K562 (cell line): ENCODE results near the gene TXNIP. TPM values are rescaled to one million over a fixed set of nuclear protein-coding genes. Genes with fewer than 3 reads are reported as not detected.

Experiments
- ESRRB ChIP-seq: fragments of 250-450 bp; sonication (Bioruptor Pico); IDR thresholded peaks from 2 replicates; pipeline ENCODE4 v1.5.0; 2020; ENCODE audit warnings: mild to moderate bottlenecking, moderate library complexity, borderline replicate concordance
- MTA3 ChIP-seq: fragments of 450-650 bp; formaldehyde crosslinking; IDR thresholded peaks from 2 replicates; pipeline ENCODE4 v1.6.1; 2017; ENCODE audit warnings: mild to moderate bottlenecking, borderline replicate concordance
- PRPF4 ChIP-seq: fragments of 200-400 bp; formaldehyde crosslinking; IDR thresholded peaks from one replicate; pipeline ENCODE4 v1.6.1; 2017; ENCODE audit warnings: low read length, low read depth, mild to moderate bottlenecking; ENCODE audit not compliant: insufficient read depth, poor library complexity, severe bottlenecking
- RBM15 ChIP-seq: fragments of 200-400 bp; formaldehyde crosslinking; IDR thresholded peaks from 2 replicates; pipeline ENCODE4 v1.6.1; 2018; ENCODE audit warnings: mild to moderate bottlenecking, low read length, moderate library complexity; ENCODE audit not compliant: insufficient read depth
- STAT5A ChIP-seq: IDR thresholded peaks from 2 replicates; pipeline ENCODE4 v1.6.1; 2012; ENCODE audit warnings: low read length, inconsistent platforms, borderline replicate concordance
- TAF9B ChIP-seq: fragments of 450-650 bp; IDR thresholded peaks from 2 replicates; pipeline ENCODE4 v1.6.1; 2018; ENCODE audit warnings: mild to moderate bottlenecking; ENCODE audit not compliant: partially characterized antibody
- TARDBP ChIP-seq: fragments of 450-650 bp; IDR thresholded peaks from 2 replicates; pipeline ENCODE4 v1.6.1; 2016
- ZFPM2 ChIP-seq: fragments of 250-450 bp; sonication (Bioruptor Pico); IDR thresholded peaks from 2 replicates; pipeline ENCODE4 v1.5.1; 2022; ENCODE audit warnings: mild to moderate bottlenecking
- ZKSCAN1 ChIP-seq: fragments of 150-350 bp; IDR thresholded peaks from 2 replicates; pipeline ENCODE4 v1.6.1; 2016; ENCODE audit warnings: low read depth, low read length
- ZNF197 ChIP-seq: fragments of 200-800 bp; sonication (Bioruptor generic); IDR thresholded peaks from 2 replicates; pipeline ENCODE4 v1.6.1; 2016; ENCODE audit warnings: low read depth, missing genetic modification characterization, missing compliant biosample characterization
- ZZZ3 ChIP-seq: fragments of 450-650 bp; IDR thresholded peaks from 2 replicates; pipeline ENCODE4 v1.6.1; 2016; ENCODE audit warnings: antibody characterized with exemption, mild to moderate bottlenecking, moderate library complexity
- polyA plus RNA-seq, 8 experiments: library from polyadenylated mRNA; depleted of rRNA in 4 of 8; stranded (reverse) in 5 of 8; unstranded in 3 of 8; fragments of >200 nt; fragmentation: Nextera tagmentation in 2 of 8; fragmentation: Illumina TruSeq in 1 of 8; extraction: Ambion mirVana in 2 of 8; extraction: Trizol in 1 of 8; gene quantifications; 2 replicates each; pipeline versions ENCODE4 v1.2.1 to v1.2.3, GENCODE V29; 2011 to 2014; ENCODE audit warnings: inconsistent platforms in 1 of 8, missing spikeins in 1 of 8
- total RNA-seq, 7 experiments: library from RNA; depleted of rRNA in 6 of 7; stranded (reverse); fragments of >200 nt in 6 of 7; fragmentation: Illumina TruSeq in 2 of 7; extraction: Trizol in 2 of 7; gene quantifications; 2 replicates each; pipeline versions ENCODE4 v1.2.1 to v1.2.3, GENCODE V29; 2011 to 2021; ENCODE audit warnings: low replicate concordance in 1 of 7
- TF ChIP-seq, protein P1 (sequence below), 2 experiments: fragments of 150-350 bp in 1 of 2; IDR thresholded peaks; 2 replicates each; pipeline ENCODE4 v1.6.1; 2012 to 2016; ENCODE audit warnings: low read depth in 2 of 2, low read length in 2 of 2, mild to moderate bottlenecking in 1 of 2, moderate library complexity in 1 of 2
- TF ChIP-seq, protein P2 (sequence below): fragments of 250-450 bp; sonication (Bioruptor Pico); IDR thresholded peaks from 2 replicates; pipeline ENCODE4 v1.5.0; 2020; ENCODE audit warnings: mild to moderate bottlenecking, borderline replicate concordance
- TF ChIP-seq, protein P3 (sequence below): fragments of 450-650 bp; formaldehyde crosslinking; IDR thresholded peaks from 2 replicates; pipeline ENCODE4 v1.4.0; 2022; ENCODE audit warnings: missing genetic modification characterization

TXNIP gene
- total and polyA plus RNA-seq, 9 of the 15 experiments (the other 6 are each of a cell fraction or from before 2014, with no cell fraction given): 120 to 499 (median 257) TPM

DNA sequence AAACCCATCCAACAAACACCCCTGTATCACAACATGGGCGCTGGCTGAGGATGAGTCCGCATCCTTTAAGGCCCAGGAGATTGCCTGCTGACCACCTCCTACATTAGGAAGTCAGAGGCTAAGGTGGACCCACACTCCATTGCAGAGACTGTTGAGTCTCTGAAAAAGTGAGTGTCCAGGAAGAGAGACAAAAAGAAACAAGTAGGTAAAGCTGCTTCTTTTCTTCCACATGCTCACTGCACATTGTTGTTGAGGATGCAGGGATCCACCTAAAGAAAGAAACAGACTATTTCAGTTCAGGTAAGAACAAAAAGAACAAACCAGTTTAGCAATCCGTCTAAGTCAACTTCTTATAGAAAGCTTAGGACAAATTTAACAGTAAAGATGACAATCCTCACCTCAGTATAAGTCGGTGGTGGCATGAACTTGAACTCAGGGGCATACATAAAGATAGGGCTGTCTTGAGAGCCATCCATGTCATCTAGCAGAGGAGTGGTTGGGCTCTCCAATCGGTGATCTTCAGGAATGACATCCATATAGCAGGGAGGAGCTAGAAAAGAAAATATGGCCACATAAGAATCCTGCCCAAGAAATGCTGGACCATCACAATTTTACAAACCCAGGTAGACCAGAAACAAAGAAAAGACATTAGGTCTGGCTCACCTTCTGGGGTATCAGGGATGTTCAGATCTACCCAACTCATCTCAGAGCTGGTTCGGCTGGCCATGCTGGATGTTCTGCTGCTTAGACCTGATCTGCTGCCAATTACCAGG lies 2.6 kb downstream of the TXNIP start (continued):
- no peak for TF ChIP-seq ZNF197 (CRISPR knock-in tag)
- TF ChIP-seq, protein P1, sequence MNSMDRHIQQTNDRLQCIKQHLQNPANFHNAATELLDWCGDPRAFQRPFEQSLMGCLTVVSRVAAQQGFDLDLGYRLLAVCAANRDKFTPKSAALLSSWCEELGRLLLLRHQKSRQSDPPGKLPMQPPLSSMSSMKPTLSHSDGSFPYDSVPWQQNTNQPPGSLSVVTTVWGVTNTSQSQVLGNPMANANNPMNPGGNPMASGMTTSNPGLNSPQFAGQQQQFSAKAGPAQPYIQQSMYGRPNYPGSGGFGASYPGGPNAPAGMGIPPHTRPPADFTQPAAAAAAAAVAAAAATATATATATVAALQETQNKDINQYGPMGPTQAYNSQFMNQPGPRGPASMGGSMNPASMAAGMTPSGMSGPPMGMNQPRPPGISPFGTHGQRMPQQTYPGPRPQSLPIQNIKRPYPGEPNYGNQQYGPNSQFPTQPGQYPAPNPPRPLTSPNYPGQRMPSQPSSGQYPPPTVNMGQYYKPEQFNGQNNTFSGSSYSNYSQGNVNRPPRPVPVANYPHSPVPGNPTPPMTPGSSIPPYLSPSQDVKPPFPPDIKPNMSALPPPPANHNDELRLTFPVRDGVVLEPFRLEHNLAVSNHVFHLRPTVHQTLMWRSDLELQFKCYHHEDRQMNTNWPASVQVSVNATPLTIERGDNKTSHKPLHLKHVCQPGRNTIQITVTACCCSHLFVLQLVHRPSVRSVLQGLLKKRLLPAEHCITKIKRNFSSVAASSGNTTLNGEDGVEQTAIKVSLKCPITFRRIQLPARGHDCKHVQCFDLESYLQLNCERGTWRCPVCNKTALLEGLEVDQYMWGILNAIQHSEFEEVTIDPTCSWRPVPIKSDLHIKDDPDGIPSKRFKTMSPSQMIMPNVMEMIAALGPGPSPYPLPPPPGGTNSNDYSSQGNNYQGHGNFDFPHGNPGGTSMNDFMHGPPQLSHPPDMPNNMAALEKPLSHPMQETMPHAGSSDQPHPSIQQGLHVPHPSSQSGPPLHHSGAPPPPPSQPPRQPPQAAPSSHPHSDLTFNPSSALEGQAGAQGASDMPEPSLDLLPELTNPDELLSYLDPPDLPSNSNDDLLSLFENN (IDR thresholded peaks at IDR 0.05; ENCODE audit: low read depth in 2 of 2, low read length in 2 of 2): no peak
- TF ChIP-seq, protein P2, sequence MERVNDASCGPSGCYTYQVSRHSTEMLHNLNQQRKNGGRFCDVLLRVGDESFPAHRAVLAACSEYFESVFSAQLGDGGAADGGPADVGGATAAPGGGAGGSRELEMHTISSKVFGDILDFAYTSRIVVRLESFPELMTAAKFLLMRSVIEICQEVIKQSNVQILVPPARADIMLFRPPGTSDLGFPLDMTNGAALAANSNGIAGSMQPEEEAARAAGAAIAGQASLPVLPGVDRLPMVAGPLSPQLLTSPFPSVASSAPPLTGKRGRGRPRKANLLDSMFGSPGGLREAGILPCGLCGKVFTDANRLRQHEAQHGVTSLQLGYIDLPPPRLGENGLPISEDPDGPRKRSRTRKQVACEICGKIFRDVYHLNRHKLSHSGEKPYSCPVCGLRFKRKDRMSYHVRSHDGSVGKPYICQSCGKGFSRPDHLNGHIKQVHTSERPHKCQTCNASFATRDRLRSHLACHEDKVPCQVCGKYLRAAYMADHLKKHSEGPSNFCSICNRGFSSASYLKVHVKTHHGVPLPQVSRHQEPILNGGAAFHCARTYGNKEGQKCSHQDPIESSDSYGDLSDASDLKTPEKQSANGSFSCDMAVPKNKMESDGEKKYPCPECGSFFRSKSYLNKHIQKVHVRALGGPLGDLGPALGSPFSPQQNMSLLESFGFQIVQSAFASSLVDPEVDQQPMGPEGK: no peak
- no peak for TF ChIP-seq STAT5A
- TF ChIP-seq ZKSCAN1: no peak
- TF ChIP-seq ZZZ3: no peak
- TF ChIP-seq RBM15: no peak
- no peak for TF ChIP-seq TAF9B
- TF ChIP-seq MTA3: 0 out of 2 replicates have a peak, but pooled peaks have one; percentile 7
- no peak for TF ChIP-seq ZFPM2 (CRISPR knock-in tag)
- TF ChIP-seq, protein P3, sequence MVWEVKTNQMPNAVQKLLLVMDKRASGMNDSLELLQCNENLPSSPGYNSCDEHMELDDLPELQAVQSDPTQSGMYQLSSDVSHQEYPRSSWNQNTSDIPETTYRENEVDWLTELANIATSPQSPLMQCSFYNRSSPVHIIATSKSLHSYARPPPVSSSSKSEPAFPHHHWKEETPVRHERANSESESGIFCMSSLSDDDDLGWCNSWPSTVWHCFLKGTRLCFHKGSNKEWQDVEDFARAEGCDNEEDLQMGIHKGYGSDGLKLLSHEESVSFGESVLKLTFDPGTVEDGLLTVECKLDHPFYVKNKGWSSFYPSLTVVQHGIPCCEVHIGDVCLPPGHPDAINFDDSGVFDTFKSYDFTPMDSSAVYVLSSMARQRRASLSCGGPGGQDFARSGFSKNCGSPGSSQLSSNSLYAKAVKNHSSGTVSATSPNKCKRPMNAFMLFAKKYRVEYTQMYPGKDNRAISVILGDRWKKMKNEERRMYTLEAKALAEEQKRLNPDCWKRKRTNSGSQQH (CRISPR knock-in tag): 0 out of 2 replicates have a peak, but pooled peaks have one; percentile 4
- TF ChIP-seq ESRRB (CRISPR knock-in tag): no peak
- TF ChIP-seq TARDBP: 0 out of 2 replicates have a peak, but pooled peaks have one; percentile 50
- TF ChIP-seq PRPF4: no peak
